Neutrophil (primary cell): Measurements from ENCODE around the gene IL19.
"Not testable (repeated sequence)": the region's sequence is repeated elsewhere in the genome, so short reads cannot be mapped to it uniquely, and the experiment has no call there.

Experiments
- H3K27ac ChIP-seq: fragments of 200-600 bp; sonication (generic); 2 replicates; pipeline ENCODE4 v1.5.1; 2016; ENCODE audit warnings: mild to moderate bottlenecking, moderate library complexity
- H3K27me3 ChIP-seq: fragments of 200-600 bp; sonication (generic); 2 replicates; pipeline ENCODE4 v1.6.0; 2016; ENCODE audit warnings: mild to moderate bottlenecking
- H3K36me3 ChIP-seq: fragments of 200-600 bp; sonication (generic); 2 replicates; pipeline ENCODE4 v1.5.1; 2017
- H3K4me1 ChIP-seq, 2 experiments: fragments of 200-600 bp in 1 of 2; sonication (generic) in 1 of 2; 1 replicate in 1 of 2; 2 replicates in 1 of 2; pipeline versions ENCODE4 v1.5.1 to v1.6.1; 2013 to 2016; ENCODE audit warnings: low read depth in 1 of 2, low read length in 1 of 2, mild to moderate bottlenecking in 1 of 2, moderate library complexity in 1 of 2; ENCODE audit not compliant: control insufficient read depth in 1 of 2, insufficient read depth in 1 of 2
- H3K4me3 ChIP-seq, 2 experiments: fragments of 200-600 bp in 1 of 2; sonication (generic) in 1 of 2; 1 replicate in 1 of 2; 2 replicates in 1 of 2; pipeline ENCODE4 v1.5.1; 2013 to 2016; ENCODE audit warnings: low read depth in 1 of 2, low read length in 1 of 2, mild to moderate bottlenecking in 1 of 2, moderate library complexity in 1 of 2
- H3K9me3 ChIP-seq: fragments of 200-600 bp; sonication (generic); 2 replicates; pipeline ENCODE4 v1.5.1; 2016
- TF ChIP-seq, protein P1 (sequence below): fragments of 200-600 bp; sonication (generic); IDR thresholded peaks from 2 replicates; pipeline ENCODE4 v1.5.1; 2016; ENCODE audit warnings: antibody characterized with exemption

IL19 gene

DNA sequence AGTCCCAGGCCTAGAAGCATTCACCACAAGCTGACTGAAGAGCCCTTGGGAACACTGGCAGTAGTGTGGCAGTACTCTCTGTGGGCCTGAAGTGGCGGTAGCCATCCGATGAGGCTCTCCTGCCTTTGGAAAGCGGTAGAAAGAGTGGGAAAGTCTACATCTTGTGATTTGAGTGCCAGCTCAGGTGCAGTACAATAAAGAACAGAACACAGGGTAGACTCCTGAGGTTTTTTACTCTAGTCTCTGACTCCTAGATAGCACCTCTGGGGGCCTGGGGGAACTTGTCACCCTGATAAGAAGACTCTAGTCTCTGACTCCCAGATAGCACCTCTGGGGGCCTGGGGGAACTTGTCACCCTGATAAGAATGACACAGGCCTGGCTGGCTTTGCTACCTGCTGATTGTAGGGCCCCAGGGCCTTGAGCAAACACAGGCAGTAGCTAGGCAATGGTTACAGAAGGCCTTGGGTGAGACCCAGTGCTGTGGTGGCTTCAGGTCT, 76.8 kb downstream of the IL19 start:
- Histone ChIP-seq H3K27ac (no peak overlapping the region), H3K27me3 (no peaks in the 10 kb centered on the region), H3K36me3 (no peaks in the 10 kb centered on the region), H3K4me3 (no peak overlapping the region), H3K9me3 (no peaks in the 10 kb centered on the region), H3K4me1 (no peaks in the 10 kb centered on the region)
- TF ChIP-seq, protein P1, sequence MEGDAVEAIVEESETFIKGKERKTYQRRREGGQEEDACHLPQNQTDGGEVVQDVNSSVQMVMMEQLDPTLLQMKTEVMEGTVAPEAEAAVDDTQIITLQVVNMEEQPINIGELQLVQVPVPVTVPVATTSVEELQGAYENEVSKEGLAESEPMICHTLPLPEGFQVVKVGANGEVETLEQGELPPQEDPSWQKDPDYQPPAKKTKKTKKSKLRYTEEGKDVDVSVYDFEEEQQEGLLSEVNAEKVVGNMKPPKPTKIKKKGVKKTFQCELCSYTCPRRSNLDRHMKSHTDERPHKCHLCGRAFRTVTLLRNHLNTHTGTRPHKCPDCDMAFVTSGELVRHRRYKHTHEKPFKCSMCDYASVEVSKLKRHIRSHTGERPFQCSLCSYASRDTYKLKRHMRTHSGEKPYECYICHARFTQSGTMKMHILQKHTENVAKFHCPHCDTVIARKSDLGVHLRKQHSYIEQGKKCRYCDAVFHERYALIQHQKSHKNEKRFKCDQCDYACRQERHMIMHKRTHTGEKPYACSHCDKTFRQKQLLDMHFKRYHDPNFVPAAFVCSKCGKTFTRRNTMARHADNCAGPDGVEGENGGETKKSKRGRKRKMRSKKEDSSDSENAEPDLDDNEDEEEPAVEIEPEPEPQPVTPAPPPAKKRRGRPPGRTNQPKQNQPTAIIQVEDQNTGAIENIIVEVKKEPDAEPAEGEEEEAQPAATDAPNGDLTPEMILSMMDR, result no peak

DNA sequence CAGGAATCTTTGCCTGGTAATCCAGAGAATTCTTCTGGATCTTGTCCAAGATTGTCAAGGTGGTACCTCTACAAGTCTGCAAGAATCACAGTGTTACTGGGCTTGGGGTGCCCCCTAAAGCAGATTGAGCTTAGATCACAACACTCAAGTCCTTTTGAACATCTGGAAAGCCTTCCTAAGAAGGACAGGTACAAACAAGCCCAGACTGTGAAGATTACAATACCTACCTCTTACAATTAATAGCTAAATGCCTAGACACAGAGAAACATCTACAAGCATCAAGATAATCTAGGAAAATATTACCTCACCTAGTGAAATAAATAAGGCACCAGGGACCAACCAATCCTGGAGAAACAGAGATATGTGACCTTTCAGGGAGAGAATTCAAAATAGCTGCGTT, 77.4 kb downstream of the IL19 start:
- Histone ChIP-seq H3K36me3 (no peaks in the 10 kb centered on the region), H3K4me3 (no peak overlapping the region), H3K4me1 (no peaks in the 10 kb centered on the region), H3K27ac (no peak overlapping the region), H3K9me3 (no peaks in the 10 kb centered on the region), H3K27me3 (no peaks in the 10 kb centered on the region)
- TF ChIP-seq, protein P1, result no peak

DNA sequence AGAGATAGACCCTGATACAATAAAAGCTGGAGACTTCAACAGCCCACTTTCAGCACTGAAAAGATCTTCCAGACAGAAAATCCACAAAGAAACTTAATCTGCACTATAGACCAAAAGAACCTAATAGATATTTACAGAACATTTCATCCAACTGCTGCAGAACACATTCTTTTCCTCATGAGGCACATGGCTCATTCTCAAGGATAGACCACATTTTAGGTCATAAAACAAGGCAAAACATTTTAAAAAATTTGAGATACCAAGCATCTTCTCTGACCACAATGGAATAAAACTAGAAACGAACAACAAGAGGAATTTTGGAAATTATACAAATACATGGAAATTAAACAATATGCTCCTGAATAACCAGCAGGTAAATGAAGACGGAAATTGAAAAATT, 79.8 kb downstream of the IL19 start:
- H3K9me3 ChIP-seq, result no peaks in the 10 kb centered on the region
- H3K4me1 ChIP-seq, result no peaks in the 10 kb centered on the region
- H3K27ac ChIP-seq, result no peak overlapping the region
- TF ChIP-seq, protein P1, result no peak
- H3K4me3 ChIP-seq, result no peak overlapping the region
- H3K36me3 ChIP-seq, result no peaks in the 10 kb centered on the region
- no peaks in the 10 kb centered on the region for H3K27me3 ChIP-seq

DNA sequence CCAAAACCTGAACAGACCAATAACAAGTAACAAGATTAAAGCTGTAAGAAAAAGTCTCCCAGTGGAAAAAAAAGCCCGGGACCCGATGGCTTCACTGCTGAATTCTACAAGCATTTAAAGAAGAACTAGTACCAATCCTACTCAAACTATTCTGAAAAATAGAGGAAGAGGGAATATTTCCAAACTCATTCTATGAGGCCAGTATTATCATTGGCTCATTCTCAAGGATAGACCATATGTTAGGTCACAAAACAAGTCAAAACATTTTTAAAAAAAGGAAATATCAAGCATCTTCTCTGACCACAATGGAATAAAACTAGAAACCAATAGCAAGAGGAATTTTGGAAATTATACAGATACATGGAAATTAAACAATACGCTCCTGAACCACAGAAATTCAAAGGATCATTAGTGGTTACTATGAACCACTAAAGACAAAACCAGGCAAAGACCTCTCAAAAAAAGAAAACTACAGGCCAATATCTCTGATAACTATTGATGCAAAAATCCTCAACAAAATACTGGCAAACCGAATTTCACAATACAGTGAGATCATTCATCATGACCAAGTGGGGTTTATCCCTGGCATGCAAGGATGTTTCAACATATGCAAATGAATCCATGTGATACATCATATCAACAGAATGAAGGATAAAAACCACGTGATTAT, 80.9 kb downstream of the IL19 start:
- H3K9me3 ChIP-seq, result no peaks in the 10 kb centered on the region
- no peaks in the 10 kb centered on the region for H3K4me1 ChIP-seq
- TF ChIP-seq, protein P1, result no peak
- H3K4me3 ChIP-seq, result no peak overlapping the region
- H3K36me3 ChIP-seq, result no peaks in the 10 kb centered on the region
- H3K27ac ChIP-seq, result no peak overlapping the region
- H3K27me3 ChIP-seq, result no peaks in the 10 kb centered on the region

DNA sequence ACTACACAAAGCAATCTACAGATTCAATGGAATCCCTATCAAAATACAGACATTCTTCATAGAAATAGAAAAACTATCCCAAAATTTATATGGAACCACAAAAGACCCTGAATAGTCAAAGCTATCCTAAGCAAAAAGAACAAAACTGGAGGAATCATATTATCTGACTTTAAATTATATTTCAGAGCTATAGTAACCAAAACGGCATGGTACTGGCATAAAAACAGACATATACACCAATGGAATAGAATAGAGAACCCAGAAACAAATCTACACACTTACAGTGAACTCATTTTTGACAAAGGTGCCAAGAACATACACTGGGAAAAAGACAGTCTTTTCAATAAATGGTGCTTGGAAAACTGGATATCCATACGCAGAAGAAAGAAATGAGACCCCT, 82.1 kb downstream of the IL19 start:
- not testable (repeated sequence) for H3K4me1 ChIP-seq, H3K4me3 ChIP-seq, H3K36me3 ChIP-seq, H3K9me3 ChIP-seq, H3K27me3 ChIP-seq, H3K27ac ChIP-seq

DNA sequence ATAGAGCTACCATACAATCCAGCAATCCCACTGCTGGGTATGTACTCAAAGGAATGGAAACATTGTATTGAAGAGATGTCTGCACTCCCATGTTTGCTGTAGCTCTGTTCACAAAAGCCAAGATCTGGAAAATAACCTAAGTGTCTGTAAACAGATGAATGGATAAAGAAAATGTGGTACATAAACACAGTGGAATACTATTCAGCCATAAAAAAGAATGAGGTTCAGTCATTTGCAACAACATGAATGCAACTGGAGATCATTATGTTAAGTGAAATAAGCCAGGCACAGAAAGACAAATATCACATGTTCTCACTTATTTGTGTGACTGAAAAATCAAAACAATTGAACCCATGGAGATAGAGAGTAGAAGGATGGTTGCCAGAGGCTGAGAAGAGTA, 83.1 kb downstream of the IL19 start:
- not testable (repeated sequence) for H3K9me3 ChIP-seq, H3K27ac ChIP-seq

More for the DNA sequence above, 83.1 kb downstream of the IL19 start:
- H3K36me3 ChIP-seq, H3K27me3 ChIP-seq, H3K4me3 ChIP-seq, H3K4me1 ChIP-seq: not testable (repeated sequence)
